Inflammatory macrophage treated with lipopolysaccharide for 1 hour (primary cell): ENCODE data around the gene DNAJC25.

Experiments used
- DNase-seq, 2 donors: peaks; one replicate each; pipeline ENCODE4 v3.0.0-alpha.2; 2020 to 2022

DNAJC25 gene

GRCh38 chr9:111628411-111628810 lies 2.7 kb upstream of the DNAJC25 start:
- peak; percentile 77 to 81 for DNase-seq

- no peak for DNase-seq
Measured at GRCh38 chr9:111630182-111630963, 761 bp upstream of the DNAJC25 start.

GRCh38 chr9:111630964-111631213 lies 245 bp upstream of the DNAJC25 start:
- DNase-seq = no peak

GRCh38 chr9:111632060-111632459 lies 926 bp downstream of the DNAJC25 start:
- peak; percentile 38 to 49 for DNase-seq

GRCh38 chr9:111632695-111633388 lies 1.7 kb downstream of the DNAJC25 start:
- DNase-seq = no peak

- DNase-seq = no peak
Measured at GRCh38 chr9:111633389-111633736, 2.2 kb downstream of the DNAJC25 start.

GRCh38 chr9:111634860-111635259 lies 3.7 kb downstream of the DNAJC25 start:
- no peak for DNase-seq

GRCh38 chr9:111637421-111637950 lies 6.4 kb downstream of the DNAJC25 start:
- no peak for DNase-seq

- DNase-seq = no peak
Measured at GRCh38 chr9:111644195-111644772, 13.2 kb downstream of the DNAJC25 start.

- DNase-seq = no peak
Measured at GRCh38 chr9:111645806-111646205, 14.7 kb downstream of the DNAJC25 start.

GRCh38 chr9:111646417-111646816 lies 15.3 kb downstream of the DNAJC25 start:
- DNase-seq = no peak

- DNase-seq = peak; percentile 59 to 80
Measured at GRCh38 chr9:111648066-111648465, 16.9 kb downstream of the DNAJC25 start.

GRCh38 chr9:111649016-111649415 lies 17.9 kb downstream of the DNAJC25 start:
- no peak for DNase-seq

GRCh38 chr9:111657051-111657450 lies 25.9 kb downstream of the DNAJC25 start:
- DNase-seq = peak in 1 of 2 donors; percentile 9

GRCh38 chr9:111658943-111659342 lies 27.8 kb downstream of the DNAJC25 start:
- no peak for DNase-seq

- DNase-seq = peak; percentile 16 to 30
Measured at GRCh38 chr9:111659691-111660090, 28.6 kb downstream of the DNAJC25 start.

- peak; percentile 55 to 67 for DNase-seq
Measured at GRCh38 chr9:111661150-111661801, 30.1 kb downstream of the DNAJC25 start, which contains the start of gene GNG10. Gene GNG10, plus strand, starts transcription at chr9:111661605. Its CDS starts 30 bp downstream, at chr9:111661635.

- peak; percentile 67 to 79 for DNase-seq
Measured at GRCh38 chr9:111661802-111662521, 30.8 kb downstream of the DNAJC25 start.

GRCh38 chr9:111662576-111663300 lies 31.6 kb downstream of the DNAJC25 start:
- DNase-seq = peak; percentile 9 to 18

- DNase-seq = no peak
Measured at GRCh38 chr9:111663301-111663823, 32.2 kb downstream of the DNAJC25 start.

- no peak for DNase-seq
Measured at GRCh38 chr9:111668026-111668573, 37.0 kb downstream of the DNAJC25 start.
